ENCODE results near the gene TESPA1.
A peak's percentile ranks its signal among the peaks of the same experiment; 100 is the strongest.

TESPA1 gene

DNA sequence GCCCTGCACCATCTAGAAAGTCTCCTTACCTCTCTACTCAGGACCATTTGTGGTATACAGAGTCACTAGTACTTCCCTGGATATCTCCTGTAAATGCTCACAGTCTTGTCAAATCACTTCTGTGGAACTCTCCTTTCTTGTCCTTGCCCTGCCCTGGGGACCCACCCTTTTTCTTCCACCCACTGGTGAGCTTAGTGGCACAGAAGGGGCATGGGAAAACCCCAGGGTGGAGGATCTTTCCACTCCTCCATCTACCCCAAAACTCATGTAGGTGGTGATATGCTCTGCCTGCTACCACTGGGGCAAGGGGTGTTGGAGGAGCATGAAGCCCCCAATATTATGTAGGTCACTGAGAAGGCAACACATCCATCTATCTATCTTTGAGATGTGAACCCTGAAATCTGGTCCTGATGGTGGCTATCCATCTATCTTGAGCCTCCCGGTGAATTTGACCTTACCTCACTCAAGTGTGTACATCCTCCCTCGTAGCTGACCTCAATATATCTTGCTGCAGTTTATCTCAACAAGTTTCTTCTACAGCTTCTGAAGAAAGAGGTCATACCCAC is 943 bp downstream of the TESPA1 start:
- peak; percentile 45 for DNase-seq

DNA sequence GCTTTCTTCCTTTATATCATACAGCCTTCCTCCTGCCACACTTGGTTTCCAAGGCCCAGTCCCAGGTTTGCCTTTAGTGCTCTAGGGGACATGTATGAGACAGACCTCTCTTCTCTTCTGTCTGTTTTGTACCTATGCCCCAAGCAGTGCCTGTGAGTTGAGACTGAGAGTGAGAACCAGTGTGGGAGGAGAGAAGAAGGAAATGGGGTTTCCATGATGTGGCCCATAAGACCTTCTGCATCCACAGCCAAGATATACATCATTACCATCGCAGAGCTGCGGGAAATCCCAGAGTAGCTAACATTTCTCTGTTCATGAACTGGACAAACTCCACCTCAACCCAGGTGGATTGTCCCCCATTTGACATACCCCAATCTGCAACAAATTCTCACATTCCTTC is 2.8 kb downstream of the TESPA1 start:
- peak; percentile 64 for DNase-seq

DNA sequence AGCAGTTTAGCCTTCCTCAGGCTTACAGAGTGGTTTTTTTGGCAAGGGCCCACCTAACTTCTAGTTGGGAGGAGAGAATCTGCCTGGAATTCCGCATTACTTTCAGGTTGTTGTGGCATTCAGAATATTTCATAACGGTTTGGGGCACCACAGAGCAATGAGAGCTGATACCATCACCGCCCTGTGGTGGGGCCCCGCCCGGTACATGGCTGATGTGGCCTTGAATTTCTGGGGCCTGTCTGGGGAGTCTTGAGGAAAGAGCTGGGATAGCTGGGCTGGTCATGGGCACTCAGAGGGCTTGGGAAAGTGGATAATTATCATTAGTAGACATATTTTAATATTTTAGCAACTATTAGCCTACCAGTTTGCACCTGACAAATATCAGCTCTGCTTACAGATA is 4.2 kb downstream of the TESPA1 start:
- DNase-seq: peak; percentile 57

DNA sequence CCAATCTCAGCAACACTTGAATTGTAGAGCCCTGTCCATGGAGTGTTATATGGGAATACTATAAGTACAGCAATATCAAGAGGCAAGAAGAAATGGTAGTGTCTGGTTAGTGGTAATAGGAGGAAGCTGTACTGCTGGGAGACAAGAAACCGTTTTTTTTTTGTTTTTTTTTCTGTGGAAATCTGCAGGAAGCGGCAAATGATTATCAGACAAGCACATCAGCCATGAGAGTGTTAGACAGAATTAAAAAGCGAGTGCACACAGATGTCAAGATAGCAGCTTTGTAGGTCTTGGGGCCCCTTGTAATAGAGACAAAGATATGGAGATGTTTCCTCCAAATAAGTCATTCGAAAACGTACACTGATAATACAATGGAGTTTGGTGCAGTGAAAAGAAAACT is 6.7 kb downstream of the TESPA1 start:
- peak; percentile 20 for DNase-seq

DNA sequence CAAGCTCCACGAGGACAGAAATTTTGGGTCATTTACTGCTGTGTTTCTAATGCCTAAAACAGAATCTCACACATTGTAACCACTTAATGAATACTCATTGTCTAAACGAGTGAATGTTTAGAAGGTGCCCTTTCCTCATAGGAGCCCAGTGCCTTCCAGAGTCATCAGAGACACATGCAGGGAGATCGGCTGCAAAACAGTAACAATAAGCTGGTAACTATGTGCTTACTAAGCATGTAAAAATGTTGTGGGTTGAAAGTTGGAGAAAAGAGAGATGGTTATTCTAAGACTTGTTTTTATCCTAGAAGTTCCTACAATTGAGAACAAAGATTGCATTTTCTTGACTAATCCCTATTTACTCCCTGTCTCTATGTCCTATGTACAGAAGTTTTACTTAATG is 7.4 kb downstream of the TESPA1 start:
- DNase-seq: no peak

DNA sequence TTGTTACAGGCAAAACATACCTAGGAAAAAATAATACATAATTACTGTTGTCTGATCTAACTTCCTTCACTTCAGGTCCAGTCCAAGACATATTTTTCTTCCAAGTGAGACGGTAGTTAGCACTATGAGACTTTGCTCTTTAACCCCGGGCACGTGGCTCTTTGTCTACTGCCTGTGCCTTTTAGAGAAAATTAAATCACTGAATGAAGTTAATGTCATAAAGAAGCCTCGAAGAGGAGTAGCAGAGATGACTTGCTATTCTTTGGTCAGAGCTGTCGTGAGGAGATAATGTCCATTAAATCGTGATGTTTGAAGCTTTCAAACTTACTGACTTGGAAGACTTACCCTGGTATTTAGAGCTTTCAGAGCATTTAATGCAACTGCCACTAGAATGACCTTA is 8.7 kb downstream of the TESPA1 start:
- no peak for DNase-seq

DNA sequence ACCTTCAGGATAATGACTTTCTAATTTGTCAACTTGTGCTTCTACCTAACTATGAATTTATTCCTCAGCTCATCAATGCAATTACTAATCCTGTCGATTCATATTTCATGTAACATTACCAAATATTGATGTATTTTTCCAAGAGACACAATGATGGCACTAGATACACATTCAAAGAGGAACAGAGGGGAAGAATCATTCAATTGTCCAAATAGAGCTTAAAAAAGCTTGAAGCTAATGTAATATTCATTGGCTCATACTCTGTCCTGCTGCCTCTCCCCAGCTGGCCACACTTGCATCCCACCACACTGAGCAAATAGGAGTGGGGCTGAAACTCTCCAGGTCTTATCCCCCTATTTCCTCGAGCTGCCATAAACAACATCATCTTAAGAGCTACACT is 9.3 kb downstream of the TESPA1 start:
- DNase-seq: no peak

DNA sequence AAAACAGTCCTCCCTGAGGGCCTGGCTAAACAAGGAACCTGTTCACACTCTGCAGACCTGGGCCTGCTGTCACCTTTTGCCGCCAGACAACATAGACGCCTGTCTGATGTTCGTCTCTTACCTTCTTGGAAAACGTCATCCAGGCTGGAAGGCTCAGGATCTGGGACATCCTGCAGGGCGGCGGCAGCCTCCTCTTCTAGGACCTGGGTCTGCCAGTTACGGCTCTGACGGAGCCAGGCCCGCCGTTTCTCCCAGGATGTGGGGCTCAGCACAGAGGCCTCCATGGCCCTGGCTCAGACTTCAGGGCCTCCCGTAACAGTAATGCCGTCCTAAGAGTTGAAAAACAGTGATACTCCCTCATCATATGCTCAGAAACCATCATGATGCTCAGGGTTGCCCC is 10.3 kb downstream of the TESPA1 start:
- no peak for DNase-seq

DNA sequence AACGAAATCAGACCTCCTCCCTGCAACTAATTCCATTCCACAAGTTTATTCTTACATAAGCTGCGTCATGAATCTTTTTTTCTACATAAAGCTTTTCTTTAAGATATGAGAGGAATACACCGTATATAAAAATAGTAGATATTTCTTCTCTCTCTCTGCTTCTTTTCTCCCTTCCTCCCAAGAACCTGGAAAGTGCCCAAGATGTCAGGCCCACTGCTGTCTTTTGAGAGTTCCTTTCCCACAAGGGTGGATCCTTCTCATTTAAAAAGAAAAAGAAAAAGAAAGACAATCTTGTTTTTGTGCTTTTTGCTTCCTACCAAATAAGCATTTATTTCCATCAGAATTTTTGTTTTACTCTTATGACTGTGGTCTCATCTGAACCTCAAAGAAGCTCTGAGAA is 11.0 kb downstream of the TESPA1 start:
- DNase-seq: no peak

DNA sequence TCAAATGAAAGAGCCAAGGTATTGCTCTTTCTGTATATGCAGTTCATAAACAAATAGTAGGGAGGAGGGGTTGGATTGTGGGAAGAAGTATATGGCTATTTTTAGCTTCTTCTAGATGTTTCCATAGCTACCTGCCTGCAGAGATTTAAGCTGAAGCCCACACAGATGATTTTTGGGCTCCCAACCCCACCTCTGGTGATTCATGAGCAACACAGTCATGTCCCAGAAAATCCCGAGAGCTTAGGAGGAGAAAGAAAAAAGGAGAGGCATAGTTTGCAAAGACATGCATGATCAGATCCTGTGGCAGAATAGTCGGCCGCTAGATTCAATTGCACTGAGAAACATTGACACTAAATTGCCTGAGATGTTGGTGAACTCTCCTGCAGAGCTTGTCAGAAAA is 13.8 kb downstream of the TESPA1 start:
- no peak for DNase-seq

DNA sequence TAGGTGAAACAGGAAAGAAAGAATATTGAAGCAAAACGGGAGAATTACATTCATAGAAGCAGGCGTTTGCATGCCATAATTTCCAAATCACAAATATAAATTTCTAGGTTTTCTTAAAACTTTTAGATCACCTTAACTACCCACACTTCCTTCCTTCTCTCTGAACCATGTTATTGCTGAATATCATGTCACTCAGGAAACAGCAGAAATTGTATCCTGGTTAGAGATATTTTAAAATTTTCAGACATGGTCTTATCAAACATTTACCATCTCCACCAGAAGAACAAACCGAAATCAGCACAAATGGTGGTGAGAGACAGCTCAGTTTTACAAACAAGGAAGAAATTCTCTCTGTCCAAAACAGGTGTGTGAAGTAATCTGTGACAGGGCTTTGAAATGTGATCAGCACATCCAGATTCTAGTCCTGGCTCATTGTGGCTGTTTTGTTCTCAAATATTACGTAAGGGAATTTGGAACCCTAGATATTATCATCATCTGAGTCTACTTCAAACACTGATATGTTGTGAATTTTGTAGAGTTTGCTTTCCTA is 16.3 kb downstream of the TESPA1 start:
- DNase-seq: no peak

DNA sequence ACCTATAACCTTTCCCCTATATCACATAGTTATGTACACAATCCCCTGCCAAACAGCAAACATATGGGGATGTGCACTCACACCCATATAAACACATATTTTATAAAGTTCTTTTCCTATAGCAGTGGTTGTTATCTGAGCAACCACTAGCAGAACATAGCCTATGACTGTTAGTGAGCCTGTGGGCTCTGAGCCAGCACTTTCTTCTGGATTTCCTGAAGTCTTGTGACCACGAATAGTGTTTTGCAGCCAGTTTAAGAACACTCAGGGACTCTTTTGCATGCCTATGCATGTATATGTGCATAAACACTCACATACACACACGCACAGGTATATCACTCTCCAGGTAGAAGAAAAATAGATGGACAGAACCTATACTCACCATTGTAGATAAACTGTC is 17.1 kb downstream of the TESPA1 start:
- DNase-seq: no peak

DNA sequence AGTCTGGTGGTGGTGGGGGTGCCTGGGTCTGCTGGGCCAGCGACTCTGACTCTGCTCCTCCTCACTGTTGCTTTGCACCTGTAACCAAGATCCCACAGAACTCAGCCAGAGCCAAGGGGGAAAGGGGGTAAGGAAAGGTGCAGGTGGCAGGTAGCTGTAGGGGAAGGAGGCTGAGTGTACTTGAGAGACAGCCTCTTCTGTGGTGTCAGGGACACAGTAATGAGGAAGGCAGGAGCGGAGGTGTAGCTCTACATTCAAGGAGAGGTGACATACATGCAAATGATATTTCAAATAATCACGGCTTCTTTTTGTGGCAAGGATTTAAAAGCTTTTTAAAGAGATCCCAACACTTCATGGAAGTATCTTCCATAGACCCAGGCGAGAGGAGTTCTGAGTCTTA is 23.4 kb downstream of the TESPA1 start:
- no peak for DNase-seq

DNA sequence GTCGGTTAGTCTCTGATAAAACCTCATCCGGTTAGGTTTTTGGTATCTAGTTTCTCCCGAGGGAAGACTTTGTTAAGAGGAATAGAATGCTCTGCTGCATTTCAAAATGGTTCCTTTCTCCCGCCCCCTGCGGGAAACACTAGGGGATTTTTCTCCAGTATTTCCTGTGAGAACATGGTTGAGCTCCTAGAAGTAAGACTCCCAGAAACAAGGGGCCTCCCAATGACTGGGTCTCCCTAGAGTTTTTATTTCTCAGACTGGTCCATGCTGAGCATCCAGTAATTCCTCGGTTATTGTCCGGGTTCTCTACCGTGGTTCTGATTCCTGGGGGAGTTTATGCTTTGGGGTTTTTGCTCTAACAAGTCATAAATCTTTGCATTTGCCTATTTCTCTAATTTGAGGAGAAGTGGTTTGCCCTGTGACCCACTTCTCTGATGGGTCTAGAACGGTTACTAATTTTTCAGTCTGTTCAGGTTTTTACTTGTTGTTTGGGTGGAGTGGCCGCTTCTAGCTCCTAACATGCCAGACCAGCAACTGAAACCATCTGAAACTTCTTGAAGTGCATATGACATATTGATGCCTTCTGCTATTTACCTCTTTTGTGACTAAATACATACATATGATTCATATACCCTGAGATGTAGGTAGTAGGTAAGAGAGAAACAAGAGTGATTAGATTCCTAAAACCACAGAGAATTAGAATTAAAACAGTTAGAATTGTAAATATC is 25.1 kb downstream of the TESPA1 start:
- peak; percentile 18 for DNase-seq

DNA sequence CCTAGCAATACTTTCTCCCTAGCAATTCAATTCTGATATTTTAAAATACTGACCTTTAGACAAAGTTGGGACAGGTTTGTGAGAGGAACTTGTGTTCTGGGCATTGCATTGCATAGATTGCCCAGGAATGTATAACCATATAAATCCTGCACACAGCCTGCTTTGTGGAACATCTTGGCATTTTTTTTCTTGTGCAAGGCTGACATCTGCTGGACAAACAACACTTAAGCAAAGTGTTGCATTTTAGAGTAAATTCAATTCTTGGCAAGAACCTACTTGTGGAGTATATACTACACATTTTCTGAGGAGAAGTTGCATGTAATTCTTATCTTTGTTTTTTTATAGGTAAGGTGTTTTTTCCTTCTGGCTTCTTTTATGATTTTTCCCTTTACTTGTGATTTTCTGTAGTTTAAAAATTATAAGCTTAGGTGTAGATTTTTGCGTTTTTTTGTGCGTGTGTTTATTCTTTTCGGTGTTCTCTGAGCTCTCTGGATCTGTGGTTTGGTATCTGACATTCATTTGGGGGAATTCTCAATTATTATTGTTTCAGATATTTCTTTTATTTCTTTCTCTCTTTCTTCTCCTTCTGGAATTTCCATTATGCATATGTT is 26.4 kb downstream of the TESPA1 start:
- peak; percentile 71 for DNase-seq

DNA sequence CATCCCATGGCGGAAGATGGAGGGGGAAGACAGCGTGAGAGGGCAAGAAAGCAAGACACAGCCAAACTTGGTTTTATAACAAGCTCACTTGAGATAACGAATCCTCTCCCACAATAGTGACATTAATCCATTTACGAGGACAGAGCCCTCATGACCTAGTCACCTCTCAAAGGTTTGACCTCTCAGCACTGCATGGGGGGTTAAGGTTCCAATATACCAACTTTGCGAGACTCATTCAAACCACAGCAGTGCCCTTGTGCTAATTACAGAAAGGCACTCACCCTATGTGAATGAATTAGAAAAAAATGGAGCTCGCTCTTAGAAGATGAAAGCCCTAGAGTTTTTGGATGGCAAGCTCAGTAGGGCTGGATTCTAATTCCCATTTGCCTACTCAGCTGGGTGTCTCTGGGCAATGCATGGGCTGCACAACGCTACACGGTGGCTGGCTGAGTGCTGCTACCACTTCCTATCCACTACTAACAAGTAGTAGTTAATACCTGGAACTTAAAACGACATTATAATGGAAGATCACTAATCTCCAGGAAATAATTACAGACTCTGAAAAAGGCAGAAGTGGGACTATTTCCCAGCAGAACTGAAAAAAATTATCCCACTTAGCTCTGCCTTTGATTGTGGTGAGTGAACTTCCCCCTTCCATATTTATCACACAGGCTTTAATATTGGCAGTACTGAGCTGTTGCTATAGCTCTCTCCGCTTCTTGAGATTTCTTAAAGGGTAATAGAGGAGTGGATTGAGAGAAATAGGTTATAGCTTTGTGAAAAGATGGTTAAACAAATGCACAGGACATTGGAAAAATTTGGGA is 27.5 kb downstream of the TESPA1 start:
- no peak for DNase-seq

DNA sequence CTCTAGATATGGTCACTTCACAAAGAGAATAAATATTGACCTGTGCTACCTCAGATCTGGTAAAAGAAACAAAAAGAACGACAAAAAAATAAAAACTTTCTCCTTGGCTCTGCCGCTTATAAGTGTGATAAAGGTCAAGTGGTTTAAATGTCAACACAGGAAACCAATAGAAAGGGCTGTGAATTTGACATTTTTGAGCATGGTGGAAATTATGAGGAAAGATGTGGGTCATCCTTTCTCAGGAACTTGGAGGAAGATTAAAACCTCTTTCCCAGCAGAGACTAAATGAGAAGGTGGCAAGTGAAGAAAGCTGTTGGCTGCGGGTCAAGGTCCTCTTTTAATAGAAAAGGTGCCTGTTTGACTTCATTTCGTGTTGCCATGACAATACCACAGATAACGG is 28.2 kb downstream of the TESPA1 start:
- DNase-seq: no peak

DNA sequence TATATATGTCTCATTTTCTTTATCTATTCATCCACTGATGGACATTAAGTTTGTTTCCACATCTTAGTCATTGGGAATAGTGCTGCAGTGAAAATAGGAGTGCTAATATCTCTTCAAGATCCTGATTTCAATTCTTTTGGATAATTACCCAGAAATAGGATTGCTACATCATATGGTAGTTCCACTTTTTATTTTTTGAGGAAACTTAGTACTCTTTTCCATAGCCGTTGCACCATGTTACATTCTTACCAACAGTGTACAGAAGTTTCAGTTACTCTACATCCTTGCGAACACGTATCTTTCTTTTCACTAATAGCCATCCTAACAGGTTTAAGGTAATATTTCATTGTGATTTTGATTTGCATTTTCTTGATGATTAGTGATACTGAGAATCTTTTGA is 29.8 kb downstream of the TESPA1 start:
- no peak for DNase-seq

DNA sequence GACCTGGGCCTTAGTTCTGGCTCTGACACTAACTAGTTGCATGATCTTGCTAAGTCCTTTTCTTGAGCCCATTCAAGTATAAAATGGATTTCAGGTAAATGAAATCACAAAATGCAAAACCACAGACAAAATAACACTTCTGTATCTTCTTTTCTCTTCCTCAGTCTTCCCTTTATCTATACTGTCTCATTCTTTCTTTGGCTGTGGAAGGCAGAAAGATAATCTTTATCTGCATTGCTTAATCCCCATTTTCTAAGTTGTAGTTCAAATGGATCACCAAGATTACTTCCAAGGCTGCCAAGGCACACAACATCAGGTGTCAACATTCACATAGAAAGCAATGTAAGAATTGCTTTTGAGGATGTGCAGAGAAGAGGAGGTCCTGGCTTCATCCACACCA is 30.3 kb downstream of the TESPA1 start:
- DNase-seq: no peak

DNA sequence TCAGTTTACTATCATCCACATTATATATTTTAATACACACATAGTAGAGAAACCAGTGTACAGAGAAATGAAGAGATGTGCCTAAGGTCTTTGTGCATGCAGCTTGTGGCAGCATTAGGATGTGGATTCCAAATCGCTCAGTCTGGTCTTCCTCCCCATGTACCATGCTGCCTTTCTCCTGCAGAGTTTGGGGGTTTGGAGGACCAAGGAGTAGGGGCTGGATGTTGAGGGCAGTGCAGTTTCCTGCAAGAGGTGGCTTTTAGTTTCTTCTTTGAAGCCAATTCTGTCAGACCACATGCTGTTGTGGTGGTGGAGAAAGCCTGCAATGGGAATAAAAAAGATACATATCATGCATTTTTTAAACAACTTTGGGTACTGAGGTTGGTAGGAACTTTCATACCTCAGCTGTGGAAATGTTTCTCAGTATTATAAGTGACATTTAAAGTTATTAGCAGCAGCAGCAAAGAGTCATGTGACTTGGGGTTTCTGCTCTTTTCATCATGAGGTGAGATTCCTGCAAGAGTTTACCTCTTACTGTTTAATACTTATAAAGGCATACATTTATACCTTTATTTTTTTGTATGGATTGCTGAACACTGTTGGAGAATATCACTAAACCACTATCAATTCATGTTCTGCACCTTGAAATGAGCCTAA is 34.4 kb downstream of the TESPA1 start:
- no peak for DNase-seq

DNA sequence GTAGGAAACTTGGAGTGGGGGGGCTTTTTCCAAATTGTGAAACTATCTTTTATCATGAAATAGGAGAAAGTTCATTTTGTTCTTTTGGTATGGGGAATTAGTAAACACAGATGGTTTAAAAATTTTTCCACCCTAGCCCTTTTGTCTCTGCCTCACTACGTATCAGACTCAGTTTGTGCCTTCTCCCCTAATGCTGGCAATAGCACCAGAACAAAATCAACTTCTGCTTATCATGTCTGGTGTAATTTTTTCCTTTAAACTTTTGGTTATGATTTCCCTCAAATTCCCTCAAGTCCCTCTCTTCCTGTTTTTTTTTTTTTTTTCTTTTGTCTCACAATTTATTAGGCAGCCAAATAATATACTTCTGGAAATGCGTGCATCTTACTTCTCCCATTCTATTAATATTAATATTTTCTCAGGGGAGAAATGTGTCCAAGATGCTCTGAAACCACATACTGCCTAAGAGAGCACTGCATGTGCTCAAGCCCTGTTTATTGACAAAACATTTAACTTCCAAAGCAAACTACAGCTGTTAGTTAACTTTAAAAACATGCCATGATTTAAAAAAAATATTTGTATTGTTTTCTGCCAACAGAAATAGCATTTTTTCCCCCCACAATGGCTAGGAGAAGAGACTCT is 35.4 kb downstream of the TESPA1 start:
- DNase-seq: no peak

DNA sequence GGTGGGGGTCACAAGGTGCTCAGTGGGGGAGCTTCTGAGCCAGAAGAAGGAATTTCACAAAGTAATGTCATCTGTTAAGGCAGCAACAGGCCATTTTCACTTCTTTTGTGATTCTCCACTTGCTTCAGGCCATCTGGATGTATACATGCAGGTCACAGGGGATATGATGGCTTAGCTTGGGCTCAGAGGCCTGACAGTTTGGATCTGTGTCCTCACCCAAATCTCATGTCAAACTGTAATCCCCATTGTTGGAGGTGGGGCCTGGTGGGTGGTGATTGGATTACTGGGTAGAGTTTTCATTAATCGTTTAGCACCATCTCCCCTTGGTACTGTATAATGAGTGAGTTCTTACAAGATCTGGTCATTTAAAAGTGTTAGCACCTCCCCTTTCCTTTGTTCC is 36.4 kb downstream of the TESPA1 start:
- no peak for DNase-seq
